ENCODE data around the gene PLN.

PLN gene

DNA sequence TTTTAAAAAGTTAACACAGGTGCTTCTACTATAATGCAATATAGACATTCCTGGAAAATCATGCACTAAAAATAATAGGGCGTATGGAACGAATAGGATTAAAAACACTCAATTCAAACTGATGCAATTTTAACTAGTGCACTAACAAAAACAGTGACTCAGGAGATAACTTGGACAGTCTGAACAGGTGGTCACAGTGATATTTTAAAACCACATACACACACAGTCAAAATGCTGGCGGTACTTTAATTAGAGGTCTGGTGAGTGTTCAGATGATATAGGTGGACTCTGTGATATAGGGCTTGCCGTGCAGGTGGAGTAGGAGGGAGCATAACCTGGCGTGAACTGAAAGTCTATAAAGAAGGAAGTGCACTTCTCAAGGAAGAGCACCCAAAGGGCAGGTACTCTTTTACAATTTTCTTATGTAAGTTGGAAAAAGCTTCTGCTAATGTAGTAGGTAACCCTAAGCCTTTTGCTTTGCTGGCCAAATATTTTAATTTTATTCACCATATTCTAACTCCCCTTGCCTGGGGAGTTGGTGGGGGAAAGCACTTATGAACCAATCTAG is 41.9 kb upstream of the PLN start:
- peaks cover 8 to 21% (median 13%) of the 10 kb centered on the region in 4 experiments for H3K36me3 ChIP-seq (ENCODE audit: control insufficient read depth in 4 of 4, insufficient read depth in 4 of 4, low read length in 3 of 4)
- ChIA-PET CTCF (no interaction called here), POLR2A (no interaction called here)
- no peak overlapping the region for H3K4me3 ChIP-seq (ENCODE audit: control insufficient read depth in 1 of 7, extremely low read depth in 1 of 7, insufficient read depth in 4 of 7, low read depth in 2 of 7, low read length in 6 of 7)
- no peaks in the 10 kb centered on the region for H3K27me3 ChIP-seq (replicated peaks in 2 of 5; ENCODE audit: control insufficient read depth in 4 of 5, insufficient read depth in 5 of 5, low read length in 4 of 5)
- DNase-seq, result peak in 1 of 3 donors; percentile 10
- H3K27ac ChIP-seq (ENCODE audit: insufficient read depth in 1 of 2, low read depth in 1 of 2, low read length in 2 of 2, poor library complexity in 1 of 2, severe bottlenecking in 2 of 2), result no peak overlapping the region
- no peaks in the 10 kb centered on the region for H3K4me1 ChIP-seq (ENCODE audit: control extremely low read depth in 1 of 4, control insufficient read depth in 4 of 4, insufficient read depth in 4 of 4, low read length in 3 of 4)
- peaks cover 0 to 11% (median 1%) of the 10 kb centered on the region in 5 experiments for H3K9me3 ChIP-seq (ENCODE audit: control extremely low read depth in 1 of 5, control insufficient read depth in 4 of 5, insufficient read depth in 2 of 5, low read depth in 1 of 5, low read length in 4 of 5)
- no CpG with 5 or more reads among the region's 5 CpGs for WGBS (ENCODE audit: insufficient coverage)

DNA sequence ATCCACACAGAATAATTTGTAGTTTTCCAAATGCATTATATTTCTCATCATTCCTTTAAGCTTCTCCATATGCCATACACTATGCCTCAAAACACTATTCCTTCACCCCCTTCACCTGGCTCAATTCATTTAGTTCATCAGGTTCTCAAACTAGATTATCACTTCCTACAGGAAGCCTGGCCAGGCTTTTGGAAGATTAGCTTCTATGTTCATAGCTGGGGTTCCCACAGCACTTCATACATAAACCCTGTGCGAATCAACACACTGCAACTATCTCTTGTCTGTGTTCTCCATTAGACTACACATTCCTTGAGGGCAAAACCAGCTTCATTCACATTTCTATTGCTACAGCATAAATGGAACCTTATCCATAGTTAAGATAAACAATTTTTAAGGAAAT is 40.5 kb upstream of the PLN start:
- ChIA-PET CTCF (interaction anchor here (1.3 kb wide), 1 partner anchor 224 kb away, joined by 3 read pairs; no protein-coding TSS in a partner anchor), POLR2A (no interaction called here)
- H3K27ac ChIP-seq (ENCODE audit: insufficient read depth in 1 of 2, low read depth in 1 of 2, low read length in 2 of 2, poor library complexity in 1 of 2, severe bottlenecking in 2 of 2), result no peak overlapping the region
- H3K27me3 ChIP-seq (replicated peaks in 2 of 5; ENCODE audit: control insufficient read depth in 4 of 5, insufficient read depth in 5 of 5, low read length in 4 of 5), result no peaks in the 10 kb centered on the region
- H3K4me1 ChIP-seq (ENCODE audit: control extremely low read depth in 1 of 4, control insufficient read depth in 4 of 4, insufficient read depth in 4 of 4, low read length in 3 of 4), result no peaks in the 10 kb centered on the region
- H3K9me3 ChIP-seq (ENCODE audit: control extremely low read depth in 1 of 5, control insufficient read depth in 4 of 5, insufficient read depth in 2 of 5, low read depth in 1 of 5, low read length in 4 of 5), result peaks cover 0 to 4% (median 0%) of the 10 kb centered on the region in 5 experiments
- peaks cover 3 to 10% (median 8%) of the 10 kb centered on the region in 4 experiments for H3K36me3 ChIP-seq (ENCODE audit: control insufficient read depth in 4 of 4, insufficient read depth in 4 of 4, low read length in 3 of 4)
- WGBS (ENCODE audit: insufficient coverage), result 86% methylated on average over 1 of the region's 1 CpG
- peak in 2 of 3 donors; percentile 15 to 35 for DNase-seq
- H3K4me3 ChIP-seq (ENCODE audit: control insufficient read depth in 1 of 7, extremely low read depth in 1 of 7, insufficient read depth in 4 of 7, low read depth in 2 of 7, low read length in 6 of 7), result no peak overlapping the region

DNA sequence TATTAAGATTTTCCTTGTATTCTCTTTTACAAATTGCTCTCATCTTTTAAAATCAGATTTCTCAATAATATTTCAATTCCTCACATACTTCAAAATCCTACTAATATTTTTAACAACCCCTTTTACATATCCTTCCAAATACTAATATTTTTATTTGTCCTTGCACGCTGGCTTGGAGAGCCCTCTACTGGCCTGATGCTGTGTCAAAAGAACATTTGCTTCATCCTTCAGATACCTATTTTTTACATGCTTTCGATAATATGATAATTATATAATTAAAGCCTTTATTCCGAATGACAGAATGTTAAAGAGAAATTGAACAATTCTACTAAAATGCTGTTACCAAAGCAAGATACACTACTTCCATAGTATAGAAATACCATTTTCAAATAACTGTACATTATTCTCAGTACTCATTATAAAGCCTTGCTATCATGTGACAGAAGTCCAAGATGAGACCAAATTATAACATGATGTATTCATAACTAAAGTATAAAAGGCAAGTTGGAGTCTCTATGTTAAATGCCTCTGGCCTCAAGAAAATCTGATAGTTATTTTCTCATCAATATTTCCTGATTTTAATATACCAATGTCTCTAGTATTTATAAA is 39.0 kb upstream of the PLN start:
- peaks cover 0 to under 1% (median 0%) of the 10 kb centered on the region in 5 experiments for H3K9me3 ChIP-seq (ENCODE audit: control extremely low read depth in 1 of 5, control insufficient read depth in 4 of 5, insufficient read depth in 2 of 5, low read depth in 1 of 5, low read length in 4 of 5)
- DNase-seq, result peak; percentile 5 to 23 (median 19)
- H3K27me3 ChIP-seq (replicated peaks in 2 of 5; ENCODE audit: control insufficient read depth in 4 of 5, insufficient read depth in 5 of 5, low read length in 4 of 5), result no peaks in the 10 kb centered on the region
- H3K4me1 ChIP-seq (ENCODE audit: control extremely low read depth in 1 of 4, control insufficient read depth in 4 of 4, insufficient read depth in 4 of 4, low read length in 3 of 4), result no peaks in the 10 kb centered on the region
- peaks cover 2 to 7% (median 6%) of the 10 kb centered on the region in 4 experiments for H3K36me3 ChIP-seq (ENCODE audit: control insufficient read depth in 4 of 4, insufficient read depth in 4 of 4, low read length in 3 of 4)
- POLR2A ChIA-PET, result no interaction called here
- CTCF ChIA-PET, result no interaction called here
- no peak overlapping the region for H3K4me3 ChIP-seq (ENCODE audit: control insufficient read depth in 1 of 7, extremely low read depth in 1 of 7, insufficient read depth in 4 of 7, low read depth in 2 of 7, low read length in 6 of 7)
- H3K27ac ChIP-seq (ENCODE audit: insufficient read depth in 1 of 2, low read depth in 1 of 2, low read length in 2 of 2, poor library complexity in 1 of 2, severe bottlenecking in 2 of 2), result no peak overlapping the region
- no CpG with 5 or more reads among the region's 3 CpGs for WGBS (ENCODE audit: insufficient coverage)

DNA sequence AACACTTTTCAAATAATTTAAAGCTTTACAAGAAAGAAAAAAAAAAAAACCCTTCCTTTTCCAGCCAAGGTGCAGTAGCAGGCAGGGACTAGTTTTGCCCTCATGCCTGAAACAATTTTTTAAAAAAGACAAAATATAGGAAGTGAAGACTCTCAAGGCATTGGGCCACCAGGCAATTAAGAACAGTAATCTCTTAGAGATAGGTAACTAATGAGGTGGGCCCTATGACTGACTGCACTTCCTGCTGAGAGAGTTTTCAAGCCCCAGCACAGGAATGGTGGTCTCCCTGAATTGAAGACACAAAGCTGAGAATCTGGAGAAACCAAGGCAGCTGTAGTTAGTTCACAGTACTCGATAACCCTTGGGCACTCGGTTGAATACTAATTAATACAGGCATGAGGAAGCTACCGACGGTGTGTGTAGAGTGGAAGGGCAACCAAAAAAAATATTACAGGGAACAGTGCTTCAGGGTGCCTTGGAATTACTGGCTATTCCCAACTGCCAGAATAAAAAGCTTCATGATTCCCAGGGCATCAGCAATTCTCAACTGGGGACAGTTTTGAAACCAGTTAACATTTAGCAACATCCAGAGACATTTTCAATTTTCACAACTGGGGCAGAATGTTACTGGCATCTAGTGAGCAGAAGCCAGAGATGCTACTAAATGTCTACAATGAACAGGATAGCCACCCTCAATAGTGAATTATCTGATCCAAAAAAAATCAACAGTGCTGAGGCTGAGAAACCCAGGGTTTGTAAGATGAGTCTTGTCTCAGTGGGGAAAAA is 36.0 kb upstream of the PLN start:
- Histone ChIP-seq H3K4me3 (ENCODE audit: control insufficient read depth in 1 of 7, extremely low read depth in 1 of 7, insufficient read depth in 4 of 7, low read depth in 2 of 7, low read length in 6 of 7) (no peak overlapping the region), H3K27ac (ENCODE audit: insufficient read depth in 1 of 2, low read depth in 1 of 2, low read length in 2 of 2, poor library complexity in 1 of 2, severe bottlenecking in 2 of 2) (no peak overlapping the region), H3K27me3 (replicated peaks in 2 of 5; ENCODE audit: control insufficient read depth in 4 of 5, insufficient read depth in 5 of 5, low read length in 4 of 5) (no peaks in the 10 kb centered on the region), H3K36me3 (ENCODE audit: control insufficient read depth in 4 of 4, insufficient read depth in 4 of 4, low read length in 3 of 4) (no peaks in the 10 kb centered on the region), H3K9me3 (ENCODE audit: control extremely low read depth in 1 of 5, control insufficient read depth in 4 of 5, insufficient read depth in 2 of 5, low read depth in 1 of 5, low read length in 4 of 5) (no peaks in the 10 kb centered on the region), H3K4me1 (ENCODE audit: control extremely low read depth in 1 of 4, control insufficient read depth in 4 of 4, insufficient read depth in 4 of 4, low read length in 3 of 4) (no peaks in the 10 kb centered on the region)
- DNase-seq, result no peak
- 98% methylated on average over 4 of the region's 4 CpGs for WGBS (ENCODE audit: insufficient coverage)
- ChIA-PET POLR2A (no interaction called here), CTCF (interaction anchor here (1.0 to 1.2 kb wide), 2 partner anchors 9 to 228 kb away, joined by 3 to 4 read pairs; no protein-coding TSS in a partner anchor)

DNA sequence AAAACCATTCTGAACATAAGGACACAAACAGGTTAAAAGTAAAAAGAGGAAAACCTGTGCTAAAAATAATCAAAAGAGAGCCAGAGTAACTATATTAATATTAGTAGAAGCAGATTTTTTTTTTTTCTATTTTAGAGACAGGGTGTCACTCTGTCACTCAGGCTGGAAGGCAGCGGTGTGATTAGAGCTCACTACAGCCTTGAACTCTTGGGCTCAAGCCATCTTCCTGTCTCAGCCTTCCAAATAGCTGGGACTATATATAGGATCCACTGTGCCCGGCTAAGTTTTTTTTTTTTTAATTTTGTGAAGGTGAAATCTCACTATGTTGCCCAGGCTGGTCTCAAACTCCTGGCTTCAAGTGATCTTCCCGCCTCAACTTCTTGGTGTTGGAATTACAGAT is 33.4 kb upstream of the PLN start:
- H3K36me3 ChIP-seq (ENCODE audit: control insufficient read depth in 4 of 4, insufficient read depth in 4 of 4, low read length in 3 of 4), result peaks cover 0 to 4% (median 0%) of the 10 kb centered on the region in 4 experiments
- H3K27ac ChIP-seq (ENCODE audit: insufficient read depth in 1 of 2, low read depth in 1 of 2, low read length in 2 of 2, poor library complexity in 1 of 2, severe bottlenecking in 2 of 2), result no peak overlapping the region
- ChIA-PET POLR2A (no interaction called here), CTCF (no interaction called here)
- H3K4me3 ChIP-seq (ENCODE audit: control insufficient read depth in 1 of 7, extremely low read depth in 1 of 7, insufficient read depth in 4 of 7, low read depth in 2 of 7, low read length in 6 of 7), result no peak overlapping the region
- DNase-seq, result no peak
- H3K4me1 ChIP-seq (ENCODE audit: control extremely low read depth in 1 of 4, control insufficient read depth in 4 of 4, insufficient read depth in 4 of 4, low read length in 3 of 4), result no peaks in the 10 kb centered on the region
- no peaks in the 10 kb centered on the region for H3K27me3 ChIP-seq (replicated peaks in 2 of 5; ENCODE audit: control insufficient read depth in 4 of 5, insufficient read depth in 5 of 5, low read length in 4 of 5)
- no CpG with 5 or more reads among the region's 3 CpGs for WGBS (ENCODE audit: insufficient coverage)
- H3K9me3 ChIP-seq (ENCODE audit: control extremely low read depth in 1 of 5, control insufficient read depth in 4 of 5, insufficient read depth in 2 of 5, low read depth in 1 of 5, low read length in 4 of 5), result no peaks in the 10 kb centered on the region

DNA sequence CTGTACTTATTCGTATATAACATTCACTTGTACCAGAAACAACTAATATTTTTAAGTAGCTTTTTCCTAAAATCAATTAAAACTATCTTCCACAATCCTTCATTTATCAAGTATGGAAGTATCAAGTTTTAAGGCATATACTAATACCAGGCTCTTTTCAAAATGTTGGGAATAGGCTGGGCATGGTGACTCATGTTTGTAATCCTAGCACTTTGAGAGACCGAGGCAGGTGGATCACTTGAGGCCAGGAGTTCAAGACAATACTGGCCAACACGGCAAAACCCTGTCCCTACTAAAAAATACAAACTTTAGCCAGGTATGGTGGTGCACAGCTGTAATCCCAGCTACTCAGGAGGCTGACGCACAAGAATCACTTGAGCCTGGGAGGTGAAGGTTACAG is 25.7 kb upstream of the PLN start:
- no peak overlapping the region for H3K27ac ChIP-seq (ENCODE audit: insufficient read depth in 1 of 2, low read depth in 1 of 2, low read length in 2 of 2, poor library complexity in 1 of 2, severe bottlenecking in 2 of 2)
- ChIA-PET CTCF (no interaction called here), POLR2A (no interaction called here)
- no peaks in the 10 kb centered on the region for H3K9me3 ChIP-seq (ENCODE audit: control extremely low read depth in 1 of 5, control insufficient read depth in 4 of 5, insufficient read depth in 2 of 5, low read depth in 1 of 5, low read length in 4 of 5)
- no peak for DNase-seq
- H3K4me1 ChIP-seq (ENCODE audit: control extremely low read depth in 1 of 4, control insufficient read depth in 4 of 4, insufficient read depth in 4 of 4, low read length in 3 of 4), result no peaks in the 10 kb centered on the region
- 100% methylated on average over 3 of the region's 4 CpGs for whole genome bisulfite sequencing (ENCODE audit: insufficient coverage)
- H3K36me3 ChIP-seq (ENCODE audit: control insufficient read depth in 4 of 4, insufficient read depth in 4 of 4, low read length in 3 of 4), result peaks cover 0 to 9% (median 3%) of the 10 kb centered on the region in 4 experiments
- H3K27me3 ChIP-seq (replicated peaks in 2 of 5; ENCODE audit: control insufficient read depth in 4 of 5, insufficient read depth in 5 of 5, low read length in 4 of 5), result no peaks in the 10 kb centered on the region
- H3K4me3 ChIP-seq (ENCODE audit: control insufficient read depth in 1 of 7, extremely low read depth in 1 of 7, insufficient read depth in 4 of 7, low read depth in 2 of 7, low read length in 6 of 7), result no peak overlapping the region

DNA sequence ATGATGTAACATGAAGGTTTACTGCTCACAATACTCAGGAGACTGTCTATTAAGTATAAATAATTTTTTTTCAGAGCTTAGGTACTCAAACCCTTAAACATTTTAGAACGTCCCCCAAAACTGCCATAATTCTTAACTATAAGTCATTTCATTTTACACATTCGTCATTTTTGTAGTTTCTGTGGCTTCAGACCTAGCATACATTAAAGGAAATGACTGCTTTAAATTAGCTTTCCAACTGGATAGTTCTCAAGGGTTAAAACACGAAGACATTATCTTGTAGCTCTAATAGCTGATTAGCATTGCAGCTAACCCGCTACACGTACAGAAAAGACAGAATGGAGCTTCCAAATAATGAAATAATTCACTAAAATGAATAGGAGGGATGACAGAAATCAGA is 24.9 kb upstream of the PLN start:
- CTCF ChIA-PET, result no interaction called here
- H3K36me3 ChIP-seq (ENCODE audit: control insufficient read depth in 4 of 4, insufficient read depth in 4 of 4, low read length in 3 of 4), result peaks cover 0 to 9% (median 3%) of the 10 kb centered on the region in 4 experiments

More for the DNA sequence above, 24.9 kb upstream of the PLN start:
- Histone ChIP-seq H3K4me3 (ENCODE audit: control insufficient read depth in 1 of 7, extremely low read depth in 1 of 7, insufficient read depth in 4 of 7, low read depth in 2 of 7, low read length in 6 of 7) (no peak overlapping the region), H3K27me3 (replicated peaks in 2 of 5; ENCODE audit: control insufficient read depth in 4 of 5, insufficient read depth in 5 of 5, low read length in 4 of 5) (no peaks in the 10 kb centered on the region), H3K4me1 (ENCODE audit: control extremely low read depth in 1 of 4, control insufficient read depth in 4 of 4, insufficient read depth in 4 of 4, low read length in 3 of 4) (no peaks in the 10 kb centered on the region), H3K27ac (ENCODE audit: insufficient read depth in 1 of 2, low read depth in 1 of 2, low read length in 2 of 2, poor library complexity in 1 of 2, severe bottlenecking in 2 of 2) (no peak overlapping the region), H3K9me3 (ENCODE audit: control extremely low read depth in 1 of 5, control insufficient read depth in 4 of 5, insufficient read depth in 2 of 5, low read depth in 1 of 5, low read length in 4 of 5) (no peaks in the 10 kb centered on the region)
- WGBS (ENCODE audit: insufficient coverage), result 100% methylated on average over 3 of the region's 5 CpGs
- POLR2A ChIA-PET, result no interaction called here
- no peak for DNase-seq
